HG03442 (cell line): Measurements from ENCODE around the gene EHMT2.
"Not testable (repeated sequence)": the region's sequence is repeated elsewhere in the genome, so short reads cannot be mapped to it uniquely, and the experiment has no call there.

Experiments
- ATAC-seq: cut with Tn5 transposase; IDR thresholded peaks from one replicate; pipeline ENCODE4 v1.9.1; 2021; ENCODE audit warnings: mild to moderate bottlenecking, moderate library complexity; ENCODE audit not compliant: unreplicated experiment

The EHMT2 gene

DNA sequence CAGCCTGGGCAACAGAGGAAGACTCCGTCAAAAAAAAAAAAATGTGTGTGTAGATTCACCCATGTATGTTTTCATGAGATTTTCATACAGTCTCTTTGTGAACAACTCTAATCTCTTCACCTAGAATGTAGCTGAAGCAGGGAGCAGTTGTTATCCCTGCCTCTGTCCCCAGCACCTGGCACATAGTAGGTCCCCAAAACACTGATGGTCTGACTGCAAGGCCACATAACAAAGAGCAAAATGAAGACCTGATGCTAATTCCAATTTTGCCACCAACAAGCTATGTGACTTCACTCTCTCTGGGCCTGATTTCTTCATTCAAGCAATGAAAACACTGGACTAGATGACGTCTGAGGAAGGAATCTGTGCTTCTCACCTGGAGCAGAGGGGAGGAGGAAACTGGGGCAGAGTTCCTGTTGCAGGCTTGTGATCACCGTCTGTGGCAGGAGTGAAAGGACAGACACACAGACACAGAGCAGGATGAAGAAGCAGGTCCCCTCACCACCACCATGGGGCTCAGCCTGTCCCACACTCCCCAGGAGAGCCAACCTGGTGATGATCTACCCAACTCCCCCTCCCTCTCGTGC, 23.3 kb downstream of the EHMT2 start:
- no peak for ATAC-seq

GRCh38 chr6:31871046-31871659, 26.3 kb downstream of the EHMT2 start:
- ATAC-seq, result no peak

DNA sequence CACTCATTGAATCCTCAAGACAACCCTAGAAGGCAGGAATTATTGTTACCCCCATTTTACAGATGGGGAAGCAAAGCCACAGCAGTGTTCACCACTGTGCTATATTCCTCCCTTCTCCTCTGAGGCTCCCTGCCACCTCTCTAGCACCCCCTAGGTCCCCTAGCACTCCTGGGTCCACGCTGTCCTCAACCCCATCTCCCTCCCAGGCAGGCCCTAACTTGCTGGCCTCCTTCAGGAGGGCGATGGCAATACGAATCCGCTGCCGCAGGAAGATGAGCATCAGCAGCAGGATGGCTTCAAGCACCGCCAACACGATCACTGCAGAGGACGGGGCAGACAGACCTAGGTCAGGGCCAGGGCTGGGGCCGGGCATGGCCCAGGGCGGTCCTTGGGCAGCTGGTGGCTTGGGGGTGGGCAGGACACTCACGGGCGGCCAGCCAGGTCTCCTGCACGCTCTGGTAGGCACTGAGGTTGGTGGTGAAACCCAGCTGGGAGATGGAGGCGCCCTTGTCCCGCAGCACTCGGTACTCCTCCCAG, 27.0 kb downstream of the EHMT2 start:
- no peak for ATAC-seq

GRCh38 chr6:31869343-31869742, 28.2 kb downstream of the EHMT2 start:
- no peak for ATAC-seq

GRCh38 chr6:31868658-31868971, 28.9 kb downstream of the EHMT2 start:
- ATAC-seq, result not testable (repeated sequence)

GRCh38 chr6:31865205-31866118, 32.0 kb downstream of the EHMT2 start:
- ATAC-seq, result no peak

GRCh38 chr6:31864818-31865204, 32.7 kb downstream of the EHMT2 start:
- ATAC-seq, result no peak

DNA sequence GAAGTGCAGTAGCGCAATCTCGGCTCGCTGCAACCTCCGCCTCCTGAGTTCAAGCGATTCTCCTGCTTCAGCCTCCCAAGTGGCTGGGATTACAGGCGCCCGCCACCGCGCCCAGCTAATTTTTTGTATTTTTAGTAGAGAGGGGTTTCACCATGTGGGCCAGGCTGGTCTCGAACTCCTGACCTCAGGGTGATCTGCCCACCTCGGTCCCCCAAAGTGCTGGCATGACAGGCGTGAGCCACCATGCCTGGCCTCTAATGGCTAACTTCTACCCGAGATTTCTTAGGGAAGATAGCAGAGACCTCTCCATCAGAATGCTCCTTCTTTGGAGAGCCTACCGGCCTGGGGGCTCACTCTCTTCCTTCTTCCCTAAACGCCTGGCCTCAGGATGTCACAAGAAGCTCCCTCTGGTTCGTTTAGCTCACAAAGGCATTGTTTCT, 33.4 kb downstream of the EHMT2 start:
- ATAC-seq, result not testable (repeated sequence)

DNA sequence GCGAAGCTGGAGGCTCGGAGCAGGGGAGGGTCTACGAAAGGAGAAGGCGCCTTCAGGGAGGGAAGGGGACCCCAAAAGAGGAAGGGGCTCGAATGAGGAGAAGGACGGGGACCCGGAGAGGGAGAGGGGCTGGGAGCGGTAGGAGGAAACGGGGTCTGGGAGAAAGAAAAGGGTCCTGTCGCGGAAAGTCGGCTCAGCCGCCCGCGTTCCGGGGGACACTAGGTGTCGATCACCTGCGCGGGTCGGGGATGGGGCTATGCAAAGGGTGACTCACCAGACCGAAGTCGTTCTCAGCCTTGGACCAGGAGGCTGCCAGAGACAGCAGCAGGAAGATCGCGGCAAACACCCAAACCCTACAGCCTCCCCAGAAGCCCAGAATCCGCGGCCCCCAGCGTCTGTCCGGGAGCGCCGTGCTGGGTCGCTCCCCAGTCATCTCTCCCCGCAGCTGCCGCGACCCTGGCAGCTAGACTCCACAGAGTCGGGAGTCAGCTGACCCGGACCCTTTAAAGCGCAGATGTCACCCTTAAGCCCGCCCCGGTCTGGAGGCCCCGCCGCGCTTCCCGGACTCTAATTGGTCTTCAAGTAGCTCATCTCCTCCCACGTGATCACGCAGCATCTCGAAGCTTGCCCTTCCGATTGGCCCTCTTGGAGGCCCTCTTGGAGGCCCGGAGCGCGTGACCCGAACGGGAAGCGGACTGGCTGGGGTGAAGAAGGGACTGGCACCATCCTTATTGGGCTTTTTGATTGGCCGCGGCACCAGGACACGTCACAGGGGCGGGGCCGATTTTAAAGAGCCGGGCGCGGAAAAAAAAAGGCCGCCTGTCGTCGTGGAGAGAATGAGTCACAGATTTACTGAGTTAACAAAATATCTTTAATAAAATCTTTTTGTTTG, 34.9 kb downstream of the EHMT2 start, which contains the start of gene NEU1:
NEU1 (minus strand) TSS at position 478 of the 892 bp plus-strand sequence; CDS start at position 433, 45 bp downstream.
- peak; percentile 88 for ATAC-seq

GRCh38 chr6:31861919-31862343, 35.6 kb downstream of the EHMT2 start:
- no peak for ATAC-seq

- no peak for ATAC-seq
Observed at GRCh38 chr6:31861150-31861549, 36.3 kb downstream of the EHMT2 start.

DNA sequence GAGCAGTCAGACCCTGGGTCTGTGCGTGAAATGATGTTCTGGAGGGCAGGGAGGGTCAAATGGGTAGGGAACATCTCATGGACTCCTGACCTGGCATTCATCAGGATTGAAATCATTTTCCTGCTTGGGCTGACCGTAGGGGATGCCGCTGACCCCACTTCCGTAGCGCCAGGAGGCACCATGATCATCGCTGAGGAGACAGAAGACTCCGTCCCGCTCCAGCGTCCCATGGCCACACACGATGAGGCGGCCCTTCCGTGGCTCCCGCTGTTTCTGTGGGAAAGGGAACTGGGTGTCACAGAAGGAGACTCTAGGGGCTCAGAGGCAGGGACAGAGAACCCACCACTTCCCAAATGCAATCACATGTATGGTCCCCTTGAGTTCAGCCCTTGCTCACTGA, 37.1 kb downstream of the EHMT2 start:
- no peak for ATAC-seq

DNA sequence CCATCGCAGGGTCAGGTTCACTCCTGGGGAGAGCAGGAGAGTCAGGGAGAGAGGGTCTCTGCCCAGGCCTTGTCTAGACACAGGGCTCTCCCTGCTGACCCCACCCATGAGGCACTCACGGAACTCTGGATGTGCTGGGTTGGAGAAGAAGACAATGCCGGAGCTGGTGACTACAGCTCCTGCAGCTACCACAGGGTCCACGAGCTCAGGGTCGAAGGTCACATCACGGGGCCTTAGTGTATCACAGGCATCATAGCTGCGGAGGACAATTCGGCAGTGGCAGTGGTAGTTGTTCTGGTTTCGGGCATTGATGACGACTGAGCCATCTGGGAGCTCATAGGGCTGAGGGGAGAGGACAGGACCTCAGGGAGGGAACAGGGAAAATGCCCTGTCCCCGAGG, 37.6 kb downstream of the EHMT2 start:
- no peak for ATAC-seq

- ATAC-seq, result no peak
Observed at GRCh38 chr6:31858707-31859106, 38.8 kb downstream of the EHMT2 start.

- not testable (repeated sequence) for ATAC-seq
Observed at GRCh38 chr6:31857774-31858173, 39.7 kb downstream of the EHMT2 start.

DNA sequence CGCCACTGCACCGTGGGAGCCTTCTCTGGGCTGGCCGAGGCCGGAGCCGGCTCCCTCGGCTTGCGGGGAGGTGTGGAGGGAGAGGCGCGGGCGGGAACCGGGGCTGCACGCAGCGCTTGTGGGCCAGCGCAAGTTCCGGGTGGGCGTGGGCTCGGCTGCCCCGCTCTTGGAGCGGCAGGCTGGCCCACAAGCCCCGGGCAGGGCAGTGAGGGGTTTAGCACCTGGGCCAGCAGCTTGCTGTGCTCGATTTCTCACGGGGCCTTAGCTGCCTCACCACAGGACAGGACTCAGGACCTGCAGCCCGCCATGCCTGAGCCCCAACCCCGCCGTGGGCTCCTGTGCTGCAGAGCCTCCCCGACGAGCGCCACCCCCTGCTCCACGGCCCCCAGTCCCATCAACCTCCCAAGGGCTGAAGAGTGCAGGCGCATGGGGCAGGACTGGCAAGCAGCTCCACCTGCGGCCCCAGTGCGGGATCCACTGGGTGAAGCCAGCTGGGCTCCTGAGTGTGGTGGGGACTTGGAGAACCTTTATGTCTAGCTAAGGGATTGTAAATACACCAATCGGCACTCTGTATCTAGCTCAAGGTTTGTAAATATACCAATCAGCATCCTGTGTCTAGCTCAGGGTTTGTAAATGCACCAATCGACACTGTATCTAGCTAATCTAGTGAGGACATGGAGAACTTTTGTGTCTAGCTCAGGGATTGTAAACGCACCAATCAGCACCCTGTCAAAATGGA, 45.3 kb downstream of the EHMT2 start:
- not testable (repeated sequence) for ATAC-seq

DNA sequence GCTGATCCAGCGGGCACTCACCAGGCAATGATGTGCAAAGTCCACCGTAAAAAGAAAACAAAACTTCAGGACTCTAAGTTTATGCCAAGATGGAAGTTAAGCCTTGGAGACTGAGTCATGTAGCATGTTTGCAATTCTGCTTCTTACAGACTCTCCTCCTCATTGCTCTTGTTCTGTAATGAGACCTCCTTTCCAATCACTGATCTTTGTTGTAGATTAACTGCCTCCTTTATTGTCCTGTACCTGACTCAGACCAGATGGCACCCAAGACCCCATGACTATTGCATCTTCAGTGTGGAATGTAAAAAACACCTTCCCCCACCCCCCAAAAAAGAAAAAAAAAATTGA, 46.0 kb downstream of the EHMT2 start:
- ATAC-seq, result no peak

DNA sequence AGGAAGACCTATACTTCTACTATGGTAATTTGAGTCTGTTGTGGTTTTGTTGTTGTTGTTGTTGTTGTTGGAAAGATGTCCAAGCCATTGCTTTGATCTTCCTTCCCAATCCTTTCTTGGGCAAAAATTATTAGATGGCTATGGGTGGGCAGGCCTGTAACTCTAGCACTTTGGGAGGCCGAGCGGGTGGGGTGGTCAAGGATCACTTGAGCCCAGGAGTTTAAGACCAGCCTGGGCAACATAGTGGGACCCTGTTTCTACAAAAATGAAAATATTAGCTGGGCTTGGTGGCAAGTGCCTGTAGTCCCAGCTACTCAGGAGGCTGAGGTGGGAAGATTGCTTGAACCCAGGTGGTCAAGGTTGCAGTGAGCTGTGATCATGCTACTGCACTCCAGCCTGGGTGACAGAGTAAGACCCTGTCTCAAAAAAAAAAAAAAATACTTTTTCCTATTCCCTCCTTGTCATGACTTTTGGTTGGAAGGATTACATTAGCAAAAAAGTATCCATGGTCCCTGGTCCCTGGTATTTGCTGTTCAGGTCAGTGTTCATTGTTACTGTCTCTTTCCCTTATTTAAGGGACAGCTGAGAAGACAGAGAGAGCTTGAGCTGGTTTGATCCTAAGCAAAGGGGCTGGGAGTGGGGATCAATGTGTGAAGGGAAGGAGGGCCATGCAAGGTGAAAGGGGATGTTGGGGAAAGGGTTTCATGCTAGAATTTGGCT, 46.6 kb downstream of the EHMT2 start:
- ATAC-seq, result no peak

- no peak for ATAC-seq
Observed at GRCh38 chr6:31847276-31847978, 50.1 kb downstream of the EHMT2 start.
